MCF 10A (cell line): ENCODE results near the gene AP4M1. TPM values are rescaled to one million over a fixed set of nuclear protein-coding genes. Genes with fewer than 3 reads are reported as not detected.

ENCODE experiments used
- BruUV-seq: library from RNA; stranded (reverse); fragments of 400-500 nt; replicated peaks from 2 replicates; lab custom pipeline; 2021; lab: Mats Ljungman, UMichigan
- CTCF ChIA-PET: fragments of 300-600 bp; sonication (Branson Sonifier 250); formaldehyde crosslinking; extraction: SDS; loops from one replicate; lab custom pipeline; 2021; ENCODE audit warnings: antibody characterized with exemption, inconsistent platforms; lab: Yijun Ruan, JAX
- POLR2A ChIA-PET: fragments of 300-600, 350-650 bp; sonication (Branson Sonifier 250); formaldehyde crosslinking; extraction: SDS; loops from one replicate; lab custom pipeline; 2020; ENCODE audit warnings: antibody characterized with exemption, inconsistent platforms; lab: Yijun Ruan, JAX
- DNase-seq: peaks from one replicate; pipeline ENCODE4 v3.0.0-alpha.2; 2018; ENCODE audit not compliant: unreplicated experiment
- H3K27ac Mint-ChIP-seq: one replicate; pipeline ENCODE4 v1.8.0; 2022; ENCODE audit warnings: mild to moderate bottlenecking, low read depth, mixed read lengths; ENCODE audit not compliant: unreplicated experiment
- H3K27me3 Mint-ChIP-seq: one replicate; pipeline ENCODE4 v1.8.0; 2022; ENCODE audit warnings: mixed read lengths; ENCODE audit not compliant: insufficient read depth, unreplicated experiment
- H3K36me3 Mint-ChIP-seq: one replicate; pipeline ENCODE4 v1.8.0; 2022; ENCODE audit warnings: mild to moderate bottlenecking, moderate library complexity, mixed read lengths; ENCODE audit not compliant: insufficient read depth, unreplicated experiment
- H3K4me1 Mint-ChIP-seq: one replicate; pipeline ENCODE4 v1.8.0; 2022; ENCODE audit warnings: mixed read lengths; ENCODE audit not compliant: insufficient read depth, unreplicated experiment
- H3K4me3 Mint-ChIP-seq: one replicate; pipeline ENCODE4 v1.8.0; 2022; ENCODE audit warnings: mild to moderate bottlenecking, moderate library complexity, mixed read lengths; ENCODE audit not compliant: unreplicated experiment
- H3K9me3 Mint-ChIP-seq: one replicate; pipeline ENCODE4 v1.8.0; 2022; ENCODE audit warnings: mixed read lengths; ENCODE audit not compliant: unreplicated experiment
- intact Hi-C: fragments of 100-400 bp; cut with micrococcal nuclease; formaldehyde crosslinking; loops from 2 replicates; pipeline ENCODE4 v1.14.1; 2022
- total RNA-seq: library from RNA; stranded (reverse); gene quantifications from 2 replicates; pipeline ENCODE4 v1.2.3, GENCODE V29; 2022
- TF ChIP-seq, protein P1 (sequence below): fragments of 200-600 bp; IDR thresholded peaks from one replicate; pipeline ENCODE4 v1.8.0; 2022; ENCODE audit warnings: antibody characterized with exemption, mild to moderate bottlenecking; ENCODE audit not compliant: unreplicated experiment

The AP4M1 gene
- total RNA-seq, 1 experiment from 2014 or later = 13.5 TPM

DNA sequence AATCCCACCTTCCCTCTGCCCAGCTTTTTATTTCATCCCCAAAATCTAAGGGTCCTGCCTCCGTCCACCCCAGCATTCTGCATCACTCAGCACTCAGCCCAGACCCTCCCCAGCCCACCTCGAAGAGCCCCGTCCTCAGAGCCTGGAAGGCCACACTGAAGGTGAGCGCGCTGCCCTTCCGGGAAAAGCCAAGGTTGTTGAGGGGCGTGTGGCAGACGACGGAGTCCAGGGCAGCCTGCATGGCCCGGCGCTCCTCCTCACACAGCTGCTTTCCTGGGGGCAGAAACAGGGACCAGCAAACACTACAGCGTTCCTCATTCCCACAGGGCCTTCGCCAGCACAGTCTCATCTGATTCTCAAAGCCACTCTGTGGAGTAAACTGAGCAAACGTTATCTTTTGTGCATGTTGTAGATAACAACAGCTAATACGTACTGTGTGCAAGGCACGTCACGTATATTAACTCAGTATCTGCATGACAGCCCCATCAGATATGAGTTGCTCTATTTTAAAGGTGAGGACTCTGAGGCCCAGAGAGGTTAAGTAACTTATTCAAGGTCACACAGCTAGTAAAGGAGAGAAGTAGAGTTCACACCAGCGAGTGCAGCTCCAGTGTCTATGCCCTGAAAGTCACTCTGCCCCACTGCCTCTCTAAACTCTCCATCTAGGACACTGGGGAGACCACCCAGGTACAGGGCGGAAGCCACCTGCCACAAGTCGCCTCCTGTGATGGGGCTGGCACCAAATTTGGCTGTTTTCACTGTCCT, 54.3 kb downstream of the AP4M1 start:
- TF ChIP-seq, protein P1, sequence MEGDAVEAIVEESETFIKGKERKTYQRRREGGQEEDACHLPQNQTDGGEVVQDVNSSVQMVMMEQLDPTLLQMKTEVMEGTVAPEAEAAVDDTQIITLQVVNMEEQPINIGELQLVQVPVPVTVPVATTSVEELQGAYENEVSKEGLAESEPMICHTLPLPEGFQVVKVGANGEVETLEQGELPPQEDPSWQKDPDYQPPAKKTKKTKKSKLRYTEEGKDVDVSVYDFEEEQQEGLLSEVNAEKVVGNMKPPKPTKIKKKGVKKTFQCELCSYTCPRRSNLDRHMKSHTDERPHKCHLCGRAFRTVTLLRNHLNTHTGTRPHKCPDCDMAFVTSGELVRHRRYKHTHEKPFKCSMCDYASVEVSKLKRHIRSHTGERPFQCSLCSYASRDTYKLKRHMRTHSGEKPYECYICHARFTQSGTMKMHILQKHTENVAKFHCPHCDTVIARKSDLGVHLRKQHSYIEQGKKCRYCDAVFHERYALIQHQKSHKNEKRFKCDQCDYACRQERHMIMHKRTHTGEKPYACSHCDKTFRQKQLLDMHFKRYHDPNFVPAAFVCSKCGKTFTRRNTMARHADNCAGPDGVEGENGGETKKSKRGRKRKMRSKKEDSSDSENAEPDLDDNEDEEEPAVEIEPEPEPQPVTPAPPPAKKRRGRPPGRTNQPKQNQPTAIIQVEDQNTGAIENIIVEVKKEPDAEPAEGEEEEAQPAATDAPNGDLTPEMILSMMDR = no peak
- Mint-ChIP-seq H3K27ac (no peak overlapping the region), H3K9me3 (no peaks in the 10 kb centered on the region), H3K4me1 (peaks cover 19% of the 10 kb centered on the region), H3K27me3 (no peaks in the 10 kb centered on the region), H3K36me3 (peaks cover 40% of the 10 kb centered on the region), H3K4me3 (peak overlapping the region; percentile 12)
- ChIA-PET POLR2A (interaction anchor here (1.3 kb wide), 1 partner anchor 54 kb away, joined by 4 read pairs; the partner anchor contains the start of genes AP4M1 and MCM7), CTCF (interaction anchor here (0.6 to 1.6 kb wide), 4 partner anchors 23 to 73 kb away, joined by 3 to 5 read pairs (median 3); no protein-coding TSS in a partner anchor)
- BruUV-seq = no TSS peak
- intact Hi-C loops = no loop called here
- no peak for DNase-seq

DNA sequence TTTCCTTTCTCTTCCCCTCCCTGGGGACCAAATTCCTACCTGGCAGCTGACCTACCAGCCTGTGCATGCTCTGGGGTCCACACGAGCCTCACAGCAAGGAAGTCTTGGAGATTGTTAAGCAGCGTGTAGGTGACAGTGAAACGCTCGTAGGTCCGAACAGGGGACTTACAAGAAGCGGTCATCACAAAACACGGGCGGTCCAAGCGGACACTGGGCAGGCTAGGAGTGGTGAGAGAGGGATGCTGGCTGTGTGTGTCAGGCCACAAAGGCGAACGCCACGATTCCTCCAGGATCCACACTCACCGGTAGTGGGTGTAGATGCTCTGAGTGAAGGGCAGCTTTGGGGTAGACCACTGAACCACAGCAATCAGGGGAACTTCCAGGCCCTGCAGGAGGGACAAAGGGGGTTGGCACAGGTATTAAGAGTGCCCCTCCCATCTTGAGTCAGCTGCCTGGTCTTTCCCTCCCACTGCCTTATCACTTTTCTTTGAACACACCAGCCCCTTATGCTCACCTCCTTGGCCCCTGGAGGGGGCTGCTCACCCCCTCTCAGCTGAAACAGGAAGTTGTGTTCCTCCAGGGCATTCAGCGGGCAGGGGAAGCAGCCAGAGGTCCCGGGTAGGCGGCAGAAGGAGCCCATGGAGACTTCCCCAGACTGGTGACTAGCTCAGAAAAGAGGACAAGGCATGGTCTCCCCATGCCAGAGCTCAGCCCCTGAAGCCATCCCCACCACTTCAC, 55.1 kb downstream of the AP4M1 start:
- H3K9me3 Mint-ChIP-seq = no peaks in the 10 kb centered on the region
- TF ChIP-seq, protein P1 = no peak
- peaks cover 19% of the 10 kb centered on the region for H3K4me1 Mint-ChIP-seq
- ChIA-PET CTCF (interaction anchor here (0.6 to 1.0 kb wide), 2 partner anchors 24 to 67 kb away, joined by 3 read pairs; no protein-coding TSS in a partner anchor), POLR2A (interaction anchor here (1.3 to 5.5 kb wide), 4 partner anchors 8 to 55 kb away, joined by 4 to 58 read pairs (median 7); partner anchors contain the start of genes AP4M1, GPC2, LAMTOR4 and MBLAC1)
- BruUV-seq = no TSS peak
- peak overlapping the region; percentile 77 for H3K4me3 Mint-ChIP-seq
- no peak for DNase-seq
- H3K27ac Mint-ChIP-seq = peak overlapping the region; percentile 46
- intact Hi-C loops = no loop called here
- peaks cover 37% of the 10 kb centered on the region for H3K36me3 Mint-ChIP-seq
- H3K27me3 Mint-ChIP-seq = no peaks in the 10 kb centered on the region

- intact Hi-C loops = no loop called here
- no peak for DNase-seq
- Mint-ChIP-seq H3K27ac (peak overlapping the region; percentile 46), H3K4me3 (peak overlapping the region; percentile 77), H3K36me3 (peaks cover 32% of the 10 kb centered on the region), H3K9me3 (no peaks in the 10 kb centered on the region), H3K4me1 (peaks cover 18% of the 10 kb centered on the region), H3K27me3 (no peaks in the 10 kb centered on the region)
- TF ChIP-seq, protein P1 = no peak
- ChIA-PET CTCF (interaction anchor here (1.0 kb wide), 1 partner anchor 24 kb away, joined by 3 read pairs; no protein-coding TSS in a partner anchor), POLR2A (interaction anchor here (1.3 to 5.5 kb wide), 4 partner anchors 9 to 56 kb away, joined by 4 to 58 read pairs (median 7); partner anchors contain the start of genes AP4M1, GPC2, LAMTOR4 and MBLAC1)
- no TSS peak for BruUV-seq
Measured at GRCh38 chr7:100157069-100157333, 55.6 kb downstream of the AP4M1 start.
